Uterus (tissue), 2 donors: ENCODE results near the gene EPHA4.

Experiments
- POLR2A ChIP-seq, 2 donors: fragments of 450-650 bp; IDR thresholded peaks; one replicate each; pipeline ENCODE4 v1.6.1; 2016; ENCODE audit warnings: antibody characterized with exemption in 2 of 2, mild to moderate bottlenecking in 1 of 2, moderate library complexity in 1 of 2
- TF ChIP-seq, protein P1 (sequence below), 4 experiments: fragments of 200-600 bp in 2 of 4; fragments of 450-650 bp in 2 of 4; sonication (generic) in 2 of 4; IDR thresholded peaks; one replicate each; pipeline ENCODE4 v1.5.1; 2016 to 2019; ENCODE audit warnings: antibody characterized with exemption in 4 of 4, mild to moderate bottlenecking in 2 of 4, moderate library complexity in 1 of 4

DNA sequence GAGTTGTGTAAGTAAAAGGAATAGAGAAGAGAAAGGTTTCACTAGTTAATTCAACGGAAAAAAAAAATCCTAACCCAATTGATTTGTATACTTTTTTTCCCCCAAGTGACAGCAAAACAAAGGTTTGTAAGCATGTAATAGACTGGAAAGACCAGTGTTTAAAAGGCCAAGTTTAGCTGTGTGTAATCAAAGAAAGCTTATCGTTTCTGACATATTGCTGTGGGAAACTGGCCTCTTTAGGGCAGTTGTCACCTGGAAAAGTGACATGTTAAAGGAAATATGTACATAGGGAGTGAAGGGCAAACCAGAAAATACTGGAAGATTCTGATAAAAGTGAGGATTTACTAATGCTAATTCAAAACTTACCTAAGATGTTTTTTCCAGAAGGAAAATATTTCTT is 45.9 kb upstream of the EPHA4 start:
- TF ChIP-seq, protein P1, sequence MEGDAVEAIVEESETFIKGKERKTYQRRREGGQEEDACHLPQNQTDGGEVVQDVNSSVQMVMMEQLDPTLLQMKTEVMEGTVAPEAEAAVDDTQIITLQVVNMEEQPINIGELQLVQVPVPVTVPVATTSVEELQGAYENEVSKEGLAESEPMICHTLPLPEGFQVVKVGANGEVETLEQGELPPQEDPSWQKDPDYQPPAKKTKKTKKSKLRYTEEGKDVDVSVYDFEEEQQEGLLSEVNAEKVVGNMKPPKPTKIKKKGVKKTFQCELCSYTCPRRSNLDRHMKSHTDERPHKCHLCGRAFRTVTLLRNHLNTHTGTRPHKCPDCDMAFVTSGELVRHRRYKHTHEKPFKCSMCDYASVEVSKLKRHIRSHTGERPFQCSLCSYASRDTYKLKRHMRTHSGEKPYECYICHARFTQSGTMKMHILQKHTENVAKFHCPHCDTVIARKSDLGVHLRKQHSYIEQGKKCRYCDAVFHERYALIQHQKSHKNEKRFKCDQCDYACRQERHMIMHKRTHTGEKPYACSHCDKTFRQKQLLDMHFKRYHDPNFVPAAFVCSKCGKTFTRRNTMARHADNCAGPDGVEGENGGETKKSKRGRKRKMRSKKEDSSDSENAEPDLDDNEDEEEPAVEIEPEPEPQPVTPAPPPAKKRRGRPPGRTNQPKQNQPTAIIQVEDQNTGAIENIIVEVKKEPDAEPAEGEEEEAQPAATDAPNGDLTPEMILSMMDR (IDR thresholded peaks at IDR 0.05): no peak
- TF ChIP-seq POLR2A (IDR thresholded peaks at IDR 0.05): no peak
